Measurements from ENCODE around the gene NCOR2.
"Not testable (repeated sequence)": the region's sequence is repeated elsewhere in the genome, so short reads cannot be mapped to it uniquely, and the experiment has no call there.

Gene NCOR2

GRCh38 chr12:124599074-124599999 is 31.9 kb upstream of the NCOR2 start:
- DNase-seq (ENCODE audit: low read depth) = peak; percentile 36

GRCh38 chr12:124597041-124597440 is 29.6 kb upstream of the NCOR2 start:
- DNase-seq (ENCODE audit: low read depth) = no peak

- no peak for DNase-seq (ENCODE audit: low read depth)
Observed at GRCh38 chr12:124595444-124595843, 28.0 kb upstream of the NCOR2 start.

GRCh38 chr12:124594851-124595250 is 27.4 kb upstream of the NCOR2 start:
- DNase-seq (ENCODE audit: low read depth) = no peak

- DNase-seq (ENCODE audit: low read depth) = no peak
Observed at GRCh38 chr12:124593851-124594401, 26.5 kb upstream of the NCOR2 start.

- no peak for DNase-seq (ENCODE audit: low read depth)
Observed at GRCh38 chr12:124593176-124593575, 25.8 kb upstream of the NCOR2 start.

GRCh38 chr12:124592481-124593160 is 25.2 kb upstream of the NCOR2 start:
- no peak for DNase-seq (ENCODE audit: low read depth)

- peak; percentile 31 for DNase-seq (ENCODE audit: low read depth)
Observed at GRCh38 chr12:124592050-124592449, 24.6 kb upstream of the NCOR2 start.

GRCh38 chr12:124590447-124590846 is 23.0 kb upstream of the NCOR2 start:
- DNase-seq (ENCODE audit: low read depth) = no peak

- peak; percentile 25 for DNase-seq (ENCODE audit: low read depth)
Observed at GRCh38 chr12:124588751-124589267, 21.4 kb upstream of the NCOR2 start.

- no peak for DNase-seq (ENCODE audit: low read depth)
Observed at GRCh38 chr12:124588018-124588634, 20.7 kb upstream of the NCOR2 start.

GRCh38 chr12:124586756-124587155 is 19.3 kb upstream of the NCOR2 start:
- no peak for DNase-seq (ENCODE audit: low read depth)

- DNase-seq (ENCODE audit: low read depth) = not testable (repeated sequence)
Observed at GRCh38 chr12:124584494-124584893, 17.1 kb upstream of the NCOR2 start.

GRCh38 chr12:124583854-124584253 is 16.4 kb upstream of the NCOR2 start:
- DNase-seq (ENCODE audit: low read depth) = no peak

GRCh38 chr12:124582108-124582424 is 14.7 kb upstream of the NCOR2 start:
- no peak for DNase-seq (ENCODE audit: low read depth)

GRCh38 chr12:124581307-124582107 is 14.1 kb upstream of the NCOR2 start:
- DNase-seq (ENCODE audit: low read depth) = no peak

GRCh38 chr12:124579921-124580517 is 12.6 kb upstream of the NCOR2 start:
- no peak for DNase-seq (ENCODE audit: low read depth)

- DNase-seq (ENCODE audit: low read depth) = no peak
Observed at GRCh38 chr12:124578854-124579253, 11.4 kb upstream of the NCOR2 start.

GRCh38 chr12:124578445-124578844 is 11.0 kb upstream of the NCOR2 start:
- DNase-seq (ENCODE audit: low read depth) = no peak

- DNase-seq (ENCODE audit: low read depth) = no peak
Observed at GRCh38 chr12:124577986-124578385, 10.6 kb upstream of the NCOR2 start.

- DNase-seq (ENCODE audit: low read depth) = no peak
Observed at GRCh38 chr12:124577374-124577773, 10.0 kb upstream of the NCOR2 start.
